HG02943 (cell line): ENCODE measurements around the gene TEKT1.
"Not testable (repeated sequence)": the region's sequence is repeated elsewhere in the genome, so short reads cannot be mapped to it uniquely, and the experiment has no call there.

Experiments
- ATAC-seq: cut with Tn5 transposase; IDR thresholded peaks from one replicate; pipeline ENCODE4 v1.9.1; 2021; ENCODE audit warnings: mild to moderate bottlenecking, low read depth, moderate library complexity; ENCODE audit not compliant: unreplicated experiment

Gene TEKT1

DNA sequence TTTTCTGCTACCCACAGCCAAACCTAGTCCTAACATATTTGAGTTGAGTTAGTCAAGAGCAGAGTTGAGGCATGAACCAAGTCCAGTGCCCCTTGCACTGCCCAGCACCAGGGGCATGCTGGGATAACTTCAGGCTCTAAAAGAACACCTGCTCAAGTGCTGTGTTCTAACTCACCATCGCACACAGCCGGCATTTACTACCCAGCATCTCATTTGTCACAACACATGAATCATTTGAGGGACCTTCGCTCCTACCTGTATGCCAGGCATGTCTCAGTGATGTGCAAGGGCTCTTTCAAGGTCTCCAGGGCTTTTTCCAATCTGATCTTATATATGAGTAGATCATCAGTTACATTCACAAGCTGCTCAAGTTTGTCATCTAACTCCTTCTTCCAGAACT, 12.6 kb downstream of the TEKT1 start:
- no peak for ATAC-seq

DNA sequence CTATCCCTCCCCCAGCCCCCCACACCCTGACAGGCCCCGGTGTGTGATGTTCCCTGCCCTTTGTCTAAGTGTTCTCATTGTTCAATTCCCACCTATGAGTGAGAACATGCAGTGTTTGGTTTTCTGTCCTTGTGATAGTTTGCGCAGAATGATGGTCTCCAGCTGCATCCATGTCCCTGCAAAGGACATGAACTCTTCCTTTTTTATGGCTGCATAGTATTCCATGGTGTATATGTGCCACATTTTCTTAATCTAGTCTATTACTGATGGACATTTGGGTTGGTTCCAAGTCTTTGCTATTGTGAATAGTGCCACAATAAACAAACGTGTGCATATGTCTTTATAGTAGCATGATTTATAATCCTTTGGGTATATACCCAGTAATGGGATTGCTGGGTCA, 15.2 kb downstream of the TEKT1 start:
- ATAC-seq, result not testable (repeated sequence)

DNA sequence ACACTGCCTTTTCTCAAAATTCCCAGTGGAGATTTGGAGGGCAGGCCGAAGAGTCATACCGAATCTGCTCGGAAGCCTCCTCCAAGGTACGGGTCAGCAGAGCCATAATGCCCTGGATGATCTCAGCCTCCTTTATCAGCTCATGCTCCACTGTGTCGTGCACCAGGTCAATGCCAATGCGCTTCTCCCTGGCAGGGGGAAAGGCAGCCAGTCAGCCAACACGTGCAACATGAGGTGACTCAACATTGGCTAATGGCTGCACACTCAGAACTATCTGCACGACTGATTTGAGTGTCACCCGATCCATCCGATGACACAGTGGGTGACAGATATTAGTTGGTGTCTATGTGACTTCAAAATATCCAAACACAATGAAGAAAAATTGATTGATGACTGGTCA, 15.8 kb downstream of the TEKT1 start:
- ATAC-seq, result no peak

DNA sequence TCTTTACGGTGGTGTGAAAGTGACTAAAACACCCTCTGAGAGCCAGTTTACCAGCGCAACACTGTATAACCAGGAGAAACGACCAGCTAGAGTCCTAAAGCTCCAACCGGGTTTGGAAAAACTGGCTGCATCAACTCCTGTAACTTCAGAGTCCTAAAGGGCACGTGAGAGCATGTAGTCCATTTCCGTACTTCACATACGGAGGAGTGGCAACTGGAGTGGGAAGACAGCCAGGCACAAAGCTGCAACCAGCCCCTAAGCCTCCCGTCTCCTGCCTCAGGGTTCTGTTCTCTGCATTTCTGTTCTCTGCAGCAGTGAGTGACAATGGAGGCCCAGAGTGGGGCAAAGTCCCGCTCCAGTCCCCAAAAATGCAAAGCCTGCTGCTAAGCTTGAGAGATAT, 19.2 kb downstream of the TEKT1 start:
- no peak for ATAC-seq

DNA sequence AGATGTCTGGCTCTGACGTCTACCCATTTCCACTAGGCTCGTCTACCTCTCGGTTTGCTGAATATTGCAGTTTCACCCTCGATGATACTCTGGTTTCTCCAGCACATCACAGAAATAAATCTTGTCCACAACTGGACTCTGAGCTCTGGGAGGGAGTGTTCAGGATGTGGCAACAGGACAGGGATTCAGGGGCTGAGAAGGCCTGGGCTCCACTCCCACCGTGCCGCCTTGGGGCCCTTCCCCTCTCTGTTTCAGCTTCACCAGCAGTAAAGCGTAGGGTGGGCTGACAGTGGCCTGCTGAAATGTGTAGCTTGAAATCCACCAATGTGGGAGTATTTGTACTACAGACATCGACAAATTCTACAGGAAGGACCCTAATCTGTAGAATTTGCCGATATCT, 20.0 kb downstream of the TEKT1 start:
- no peak for ATAC-seq

DNA sequence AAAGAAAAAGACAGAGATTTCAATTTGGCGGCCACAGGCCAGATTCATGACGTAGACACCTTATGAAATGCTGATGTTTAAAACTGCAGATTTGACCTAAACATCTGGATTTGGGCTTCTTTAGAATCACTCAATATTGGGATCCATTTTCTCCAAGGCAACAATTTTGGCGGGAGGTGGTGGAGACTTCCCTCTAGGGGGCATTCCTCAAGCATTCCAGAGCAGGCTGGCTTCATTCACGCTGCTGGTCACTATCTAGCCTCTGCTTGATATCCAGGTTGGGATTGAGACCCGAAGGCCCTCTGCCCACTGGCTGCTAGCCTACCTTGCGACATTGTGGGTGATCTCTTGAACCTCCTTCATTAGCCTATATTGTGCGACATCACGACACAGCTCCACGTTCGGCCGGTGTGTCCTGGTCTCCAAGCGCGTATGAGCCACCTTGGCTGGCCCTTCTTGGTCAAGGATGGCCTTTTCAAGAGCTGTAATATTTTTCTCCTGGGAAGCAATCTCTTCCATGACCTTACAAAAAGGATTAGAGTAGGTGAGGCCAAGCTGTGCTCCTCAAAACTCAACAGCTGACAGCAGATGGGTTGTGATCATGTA, 31.0 kb downstream of the TEKT1 start:
- ATAC-seq, result no peak

DNA sequence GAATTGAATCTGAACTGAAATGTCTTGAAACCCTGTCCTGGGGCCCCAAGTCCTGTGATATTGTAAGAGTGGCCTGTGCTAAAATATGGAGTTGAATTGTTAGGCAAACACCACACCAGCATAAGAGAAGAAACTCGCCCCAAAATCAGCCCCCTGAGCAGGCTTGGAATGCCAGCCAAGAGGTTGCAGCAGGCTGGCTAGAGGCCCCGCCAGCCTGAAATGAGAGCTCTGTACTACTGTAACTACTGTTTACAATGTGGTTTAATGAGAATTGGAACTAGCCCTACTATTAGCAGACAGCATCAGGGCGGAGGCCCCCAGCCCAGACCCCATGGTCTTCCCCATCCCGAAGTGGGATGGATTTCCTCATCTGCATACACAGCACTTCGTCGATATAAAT, 31.8 kb downstream of the TEKT1 start:
- no peak for ATAC-seq

DNA sequence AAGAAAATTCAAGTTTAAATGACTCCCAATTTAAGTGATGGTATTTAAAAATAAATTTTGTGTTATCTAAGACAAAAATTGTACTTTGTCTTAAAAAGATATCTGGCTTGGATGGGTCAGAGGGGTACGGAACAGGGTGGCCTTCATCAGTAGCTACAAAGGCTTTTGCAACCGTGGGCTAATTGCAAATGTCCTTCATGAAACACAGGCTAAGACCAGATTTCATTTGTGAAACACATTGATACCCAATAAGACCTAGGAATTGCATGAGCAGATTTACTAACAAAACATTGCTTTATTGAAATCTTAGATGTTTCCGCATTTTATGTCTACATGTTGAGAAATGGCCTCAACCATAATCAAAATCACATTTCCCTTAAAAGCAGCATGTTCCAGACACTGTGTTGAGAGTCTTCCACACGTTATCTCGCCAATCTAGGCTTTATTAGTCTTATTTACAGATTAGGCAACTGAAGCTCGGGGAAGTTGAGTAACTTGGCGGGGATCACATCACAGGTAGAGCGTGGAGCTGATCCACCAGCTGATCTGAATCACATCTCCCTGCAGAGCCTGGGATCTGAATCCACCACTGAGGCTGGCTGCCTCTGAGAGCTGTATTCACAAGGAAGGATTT, 33.7 kb downstream of the TEKT1 start:
- ATAC-seq, result no peak

DNA sequence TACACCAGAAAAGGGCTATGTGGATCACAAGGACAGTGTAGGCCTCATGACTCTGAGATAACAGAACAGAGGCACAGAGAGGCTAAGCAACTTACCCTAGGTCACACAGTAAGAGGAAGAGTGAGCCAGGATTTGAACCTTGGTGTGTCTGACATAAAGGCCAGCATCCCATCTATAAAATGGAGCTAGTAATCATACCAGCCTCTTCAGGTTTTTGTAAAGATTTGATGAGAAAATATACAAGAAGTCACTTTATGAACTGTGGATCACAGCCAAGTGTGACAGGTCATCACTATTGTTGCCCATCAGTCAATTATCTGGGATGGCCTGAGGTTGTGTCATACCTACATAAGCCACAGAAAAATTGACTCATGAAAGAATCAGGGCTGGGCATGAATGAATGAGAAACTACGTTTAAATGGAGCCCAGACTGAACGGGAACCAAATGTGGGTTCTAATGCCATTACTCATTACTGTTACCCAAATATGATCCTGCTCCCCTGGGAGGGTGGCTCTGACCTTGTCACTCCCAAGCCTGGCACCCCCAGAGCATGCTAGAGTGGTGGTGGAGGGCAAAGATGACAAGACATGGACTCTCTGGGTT, 34.5 kb downstream of the TEKT1 start:
- ATAC-seq, result no peak

DNA sequence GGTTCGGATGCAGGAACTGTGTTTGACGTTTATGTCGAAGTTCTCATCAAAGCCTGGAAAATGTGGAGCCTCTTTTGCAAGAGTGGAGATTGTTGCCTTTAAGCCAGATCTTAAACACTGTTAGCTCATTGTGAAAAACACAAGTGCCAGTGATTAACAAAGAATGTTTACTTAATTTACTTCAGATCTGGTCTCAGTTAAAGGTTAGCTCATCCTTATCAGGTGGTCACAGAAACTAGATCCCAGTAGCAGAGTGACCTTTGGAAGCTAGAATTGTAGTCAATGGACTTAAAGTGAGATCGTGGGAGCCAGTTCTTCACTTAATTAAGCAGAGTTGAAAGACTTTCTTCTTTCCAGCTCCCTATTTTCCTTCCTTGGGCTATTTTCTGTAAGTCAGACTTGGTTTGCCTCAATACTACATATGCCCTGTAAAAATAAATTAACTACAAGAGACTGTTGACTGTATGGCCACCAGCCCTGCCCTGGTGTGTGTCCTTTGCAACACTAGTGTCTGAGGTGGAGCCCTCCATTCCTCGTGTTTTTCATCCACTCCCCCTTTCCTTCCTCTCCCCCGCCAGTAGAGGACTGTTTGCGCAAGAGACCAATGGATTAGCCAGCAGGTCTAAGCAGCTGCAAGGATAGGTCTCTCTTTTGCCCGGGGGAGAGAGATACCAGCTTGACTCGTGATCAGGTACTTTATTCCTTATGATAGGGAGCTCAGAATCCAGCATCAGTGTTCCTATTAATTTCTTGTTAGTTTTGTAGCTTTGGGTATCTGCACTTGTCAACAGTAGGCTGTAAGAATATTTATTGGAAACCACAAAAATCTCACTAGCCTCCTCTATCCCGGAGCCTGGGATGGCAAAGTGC, 35.3 kb downstream of the TEKT1 start:
- no peak for ATAC-seq

DNA sequence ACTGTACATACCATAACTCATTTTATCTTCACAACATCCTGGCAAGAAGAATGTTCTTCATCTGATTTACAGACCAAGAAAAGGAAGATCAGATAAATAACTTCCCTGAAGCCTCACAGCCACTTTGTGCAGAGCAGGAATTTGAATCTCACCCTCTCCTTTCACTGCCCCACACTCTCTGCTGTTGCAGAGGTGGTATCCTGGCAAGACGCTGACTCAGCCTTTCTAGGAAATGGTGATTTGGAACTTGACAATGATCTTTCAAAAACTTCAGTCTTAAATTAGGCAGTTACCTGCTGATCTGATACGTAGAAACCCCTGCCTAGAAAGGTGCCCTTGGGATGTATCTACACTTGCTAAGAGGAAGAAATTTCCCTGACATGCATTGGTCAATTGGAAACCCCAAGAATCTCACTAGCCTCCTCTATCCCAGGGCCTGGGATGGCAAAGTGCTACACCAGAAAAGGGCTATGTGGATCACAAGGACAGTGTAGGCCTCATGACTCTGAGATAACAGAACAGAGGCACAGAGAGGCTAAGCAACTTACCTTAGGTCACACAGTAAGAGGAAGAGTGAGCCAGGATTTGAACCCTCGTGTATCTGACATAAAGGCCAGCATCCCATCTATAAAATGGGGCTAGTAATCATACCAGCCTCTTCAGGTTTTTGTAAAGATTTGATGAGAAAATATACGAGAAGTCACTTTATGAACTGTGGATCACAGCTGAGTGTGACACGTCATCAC, 37.6 kb downstream of the TEKT1 start:
- ATAC-seq, result no peak

DNA sequence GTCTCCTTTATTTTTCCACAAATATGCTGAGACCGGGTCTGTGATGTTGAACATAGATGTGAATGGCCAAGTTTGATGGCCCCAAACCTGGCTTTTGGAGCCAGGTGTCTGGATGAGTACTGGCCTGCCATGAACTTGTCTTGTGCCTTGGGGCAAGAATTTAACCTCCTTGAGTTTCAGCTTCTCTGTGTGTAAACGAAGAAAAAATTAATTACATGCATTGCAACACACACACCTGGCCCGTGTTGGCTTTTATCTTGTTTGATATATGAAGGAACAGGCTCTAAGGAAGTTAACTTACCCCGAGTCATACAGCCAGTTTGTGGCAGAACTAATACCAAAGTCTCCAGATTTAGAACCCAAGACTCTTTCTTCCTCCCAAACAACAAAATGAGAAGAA, 42.4 kb downstream of the TEKT1 start:
- ATAC-seq, result no peak

DNA sequence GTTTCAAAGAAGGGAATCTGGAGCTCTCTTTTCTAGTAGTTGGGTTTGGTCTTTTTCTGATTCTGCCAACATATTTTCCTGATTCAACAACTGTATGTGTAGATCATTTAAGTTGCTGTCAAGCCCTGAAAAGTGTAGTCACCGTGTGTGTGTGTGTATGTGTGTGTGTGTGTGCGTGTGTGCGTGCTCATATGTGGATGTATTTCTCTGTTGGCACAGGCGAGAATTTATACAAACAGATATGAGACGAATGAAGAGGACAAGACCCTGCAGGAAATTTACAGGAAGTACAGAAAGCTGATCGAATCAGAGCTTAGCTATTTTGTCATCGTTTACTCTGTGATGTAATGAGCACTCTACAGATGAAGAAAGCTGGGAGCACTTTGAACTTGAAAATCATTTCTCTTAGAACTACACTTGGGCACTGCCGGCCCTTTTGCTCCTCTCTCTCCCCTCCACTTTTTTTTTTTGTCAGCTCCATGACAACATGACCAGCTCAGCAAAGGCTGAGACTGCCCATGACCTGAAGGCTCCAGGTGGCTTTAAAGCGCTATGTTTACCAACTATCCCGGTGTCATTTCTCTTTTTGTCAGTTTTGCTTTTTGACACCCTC, 44.3 kb downstream of the TEKT1 start:
- ATAC-seq, result no peak

DNA sequence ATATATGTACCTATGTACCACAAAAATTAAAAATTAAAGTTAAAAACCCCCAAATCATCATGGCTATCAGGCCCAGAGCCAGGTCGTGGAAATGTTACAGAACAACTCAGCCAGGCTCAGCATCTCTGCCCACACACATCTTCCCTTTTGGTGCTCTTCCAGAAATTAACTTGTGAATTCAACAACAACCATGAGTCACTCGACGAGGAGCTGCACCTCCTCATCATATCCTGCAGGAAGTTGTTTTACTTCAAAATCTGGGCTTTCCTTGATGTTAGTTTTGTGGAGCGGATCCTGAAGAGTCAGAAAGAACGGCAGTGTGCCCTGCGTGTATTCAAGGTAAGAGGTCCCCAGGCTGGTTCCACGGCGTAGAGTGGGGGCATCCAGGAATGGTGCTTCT, 44.9 kb downstream of the TEKT1 start:
- no peak for ATAC-seq

DNA sequence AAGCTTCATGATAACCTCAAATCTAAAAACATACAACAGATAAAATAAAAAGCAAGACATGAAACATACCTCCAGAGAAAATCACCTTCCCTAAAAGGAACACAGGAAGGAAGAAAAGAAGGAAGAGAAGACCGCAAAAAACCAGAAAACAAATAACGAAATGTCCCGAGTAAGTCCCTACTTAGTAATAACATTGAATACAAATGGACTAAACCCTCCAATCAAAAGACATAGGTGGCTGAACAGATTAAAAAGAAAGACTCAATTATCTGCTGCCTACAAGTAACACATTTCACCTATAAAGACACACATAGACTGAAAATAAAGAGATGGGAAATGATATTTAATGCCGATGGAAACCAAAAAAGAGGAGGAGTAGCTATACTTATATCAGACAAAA, 49.3 kb downstream of the TEKT1 start:
- no peak for ATAC-seq

DNA sequence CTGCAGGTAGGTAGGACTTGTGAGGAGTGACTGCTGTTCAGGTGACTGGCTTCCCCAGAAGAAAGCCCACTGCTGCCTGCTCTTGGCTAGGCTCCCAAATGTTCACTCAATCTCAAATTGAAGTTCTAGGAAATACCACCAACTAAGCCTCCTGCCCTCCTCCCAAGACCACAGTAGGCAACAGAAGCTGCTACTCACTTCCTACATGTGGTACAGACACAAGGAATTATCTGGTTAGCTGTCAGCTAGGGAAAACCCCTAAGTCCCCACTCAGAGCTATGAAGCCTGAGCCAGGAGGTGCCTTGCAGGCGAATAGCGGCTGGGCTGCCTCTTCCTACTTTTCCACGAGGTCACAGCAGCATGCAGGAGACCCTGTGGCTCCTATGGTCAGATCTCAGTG, 50.6 kb downstream of the TEKT1 start:
- ATAC-seq, result no peak

DNA sequence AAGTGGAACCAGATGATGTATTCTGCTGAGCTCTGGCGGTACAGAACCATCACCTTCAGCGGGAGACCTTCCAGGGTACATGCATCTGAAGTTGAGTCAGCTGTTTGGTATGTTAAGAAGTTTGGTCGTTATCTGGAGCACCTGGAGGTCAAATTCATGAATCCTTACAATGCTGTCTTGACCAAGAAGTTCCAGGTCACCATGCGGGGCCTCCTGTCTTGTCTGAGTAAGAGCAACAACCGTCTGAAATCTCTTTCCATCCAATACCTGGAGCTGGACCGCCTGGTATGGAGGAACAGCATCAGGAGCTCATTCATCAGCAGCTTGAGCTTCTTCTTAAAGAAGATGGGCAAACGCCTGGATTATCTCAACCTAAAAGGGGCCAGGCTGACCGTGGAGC, 51.5 kb downstream of the TEKT1 start:
- ATAC-seq, result no peak

DNA sequence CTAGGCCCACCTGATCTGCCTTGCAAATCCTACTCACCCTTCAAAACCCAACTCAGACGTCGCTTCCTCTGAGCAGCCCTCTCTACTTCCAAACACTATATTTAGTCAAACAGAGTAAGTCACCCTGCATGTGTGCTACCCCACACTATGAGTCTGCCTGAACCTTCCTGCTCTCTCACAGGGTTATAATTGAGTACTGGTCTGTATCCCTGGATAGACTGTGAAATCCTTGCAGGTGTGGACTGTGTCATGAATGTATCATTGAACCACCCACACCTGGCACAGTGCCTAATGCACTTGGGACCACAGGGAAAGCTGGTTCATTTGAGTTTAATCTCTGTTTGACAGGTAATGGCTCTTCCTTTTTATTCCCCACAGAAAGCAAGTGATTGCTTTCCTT, 52.1 kb downstream of the TEKT1 start:
- no peak for ATAC-seq

DNA sequence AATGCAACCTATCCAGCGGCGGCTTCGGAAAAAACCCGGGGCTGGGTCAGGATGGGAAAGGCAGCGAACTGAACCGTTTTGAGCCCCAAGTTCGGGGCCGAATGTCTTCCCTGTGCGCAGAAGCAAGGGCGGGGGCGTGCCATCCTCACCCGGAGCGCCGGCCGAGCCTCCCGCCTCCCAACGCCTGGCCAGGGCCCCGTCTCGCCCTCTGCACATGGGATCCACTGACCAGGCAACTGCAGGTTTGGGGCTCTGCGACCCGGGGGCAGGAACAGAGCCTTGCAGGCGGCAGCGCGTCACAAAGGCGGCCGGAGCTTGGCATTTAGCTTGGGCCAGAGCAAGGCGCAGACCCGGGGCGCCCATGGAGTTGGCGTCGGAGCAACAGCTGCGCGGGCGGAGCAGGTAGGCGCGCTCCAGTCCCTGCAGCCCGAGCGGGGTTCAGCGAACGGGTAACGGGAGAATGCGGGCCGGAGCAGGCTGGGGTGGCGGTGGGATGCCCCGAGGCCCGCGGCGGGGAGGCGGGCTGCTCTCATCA, 55.6 kb downstream of the TEKT1 start, which contains the start of gene FBXO39:
Gene FBXO39, plus strand, starts transcription at position 345 of the 535 bp plus-strand sequence. CDS start 3,654 bp downstream, outside the sequence.
- ATAC-seq, result no peak

DNA sequence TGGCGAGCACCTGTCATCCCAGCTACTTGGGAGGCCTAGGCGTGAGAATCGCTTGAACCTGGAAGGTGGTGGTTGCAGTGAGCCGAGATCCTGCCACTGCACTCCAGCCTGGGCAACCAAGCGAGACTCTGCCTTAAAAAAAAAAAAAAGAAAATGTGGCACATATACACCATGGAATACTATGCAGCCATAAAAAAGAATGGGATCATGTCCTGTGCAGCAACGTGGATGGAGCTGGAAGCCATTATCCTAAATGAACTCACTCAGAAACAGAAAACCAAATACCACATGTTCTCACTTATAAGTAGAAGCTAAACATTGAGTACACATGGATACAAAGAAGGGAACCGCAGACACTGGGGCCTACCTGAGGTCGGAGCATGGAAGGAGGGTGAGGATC, 56.6 kb downstream of the TEKT1 start:
- not testable (repeated sequence) for ATAC-seq
